ENCODE data around the gene GPR35.

DNA sequence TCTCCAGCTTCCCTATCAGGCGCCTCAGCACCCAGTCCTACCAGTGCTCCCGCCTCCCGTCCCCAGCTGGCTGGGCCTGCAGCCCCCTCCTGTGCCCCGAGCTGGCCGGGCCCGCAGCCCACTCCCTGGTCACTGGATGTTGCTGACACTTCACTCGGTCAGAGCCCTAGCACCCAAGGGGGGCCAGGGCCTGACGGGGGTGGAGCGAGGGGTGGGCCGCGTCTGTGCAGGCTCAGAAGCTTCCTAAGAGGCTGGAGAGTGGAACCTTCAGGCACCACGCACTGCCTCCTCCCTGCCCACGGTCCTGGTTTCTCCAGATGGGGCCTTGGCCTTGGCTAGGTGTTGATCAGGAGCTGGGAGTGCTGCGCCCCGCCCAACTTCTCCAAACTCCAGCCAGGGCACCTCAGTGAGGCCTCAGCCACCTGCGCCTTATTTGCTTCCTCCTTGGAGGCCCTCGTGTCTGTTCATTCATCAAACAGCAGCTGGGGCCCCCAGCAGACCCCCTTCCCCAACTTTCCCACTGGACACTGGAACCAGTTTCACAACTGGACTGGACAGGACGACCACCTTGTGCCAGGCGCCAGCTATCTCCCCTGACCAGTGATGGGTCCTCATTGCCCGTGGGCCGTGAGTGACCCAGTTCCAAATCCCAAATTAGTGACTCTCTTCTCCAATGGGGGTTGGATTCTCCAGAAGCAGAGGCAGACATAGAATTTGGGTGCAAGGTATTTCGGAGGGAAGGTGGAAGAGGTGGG is 22.0 kb upstream of the GPR35 start:
- TF ChIP-seq POLR2AphosphoS5 (IDR thresholded peaks at IDR 0.05), result no peak
- no peak for TF ChIP-seq POLR2A (IDR thresholded peaks at IDR 0.05)

Measured in sigmoid colon (tissue), 4 donors.